ENCODE results near the gene MAPK10.

MAPK10 gene

DNA sequence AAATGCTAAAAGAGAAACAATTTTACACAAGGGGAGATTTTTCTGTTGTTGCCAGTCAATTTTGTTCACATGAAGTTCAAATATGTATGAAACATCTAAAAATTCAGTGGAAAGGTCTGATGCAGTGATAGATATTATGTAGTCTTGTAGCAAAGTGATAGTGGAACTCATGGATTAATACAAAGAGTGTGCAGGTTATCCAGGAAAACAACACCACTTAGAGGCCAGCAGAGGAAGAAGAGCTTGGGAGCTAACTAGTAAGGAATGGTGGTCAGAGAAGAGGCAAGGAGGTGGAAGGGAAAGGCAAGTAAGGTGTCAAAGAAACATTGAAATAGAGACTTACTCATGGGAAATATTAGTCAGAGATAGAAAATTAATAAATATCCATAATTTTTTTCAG lies 395.6 kb downstream of the MAPK10 start:
- no peak for DNase-seq

DNA sequence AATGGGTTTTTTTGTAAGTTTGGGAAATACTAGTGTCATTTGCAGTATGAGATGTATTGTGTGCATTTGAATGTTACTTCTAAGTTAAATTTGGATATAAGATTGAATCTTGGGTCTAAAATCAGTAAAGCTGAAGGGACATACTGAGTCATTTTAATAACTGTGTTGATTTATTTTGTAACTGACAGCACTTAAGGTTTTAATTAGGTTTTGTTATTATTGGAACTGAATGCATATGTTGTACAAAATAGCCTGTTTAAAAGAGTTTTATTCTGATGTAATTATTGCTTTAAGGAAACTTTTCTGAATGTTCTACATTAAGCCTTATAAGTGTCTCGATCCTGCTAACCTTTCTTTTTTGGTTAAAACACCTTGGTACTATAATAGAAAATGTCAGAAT lies 396.6 kb downstream of the MAPK10 start:
- DNase-seq = no peak

DNA sequence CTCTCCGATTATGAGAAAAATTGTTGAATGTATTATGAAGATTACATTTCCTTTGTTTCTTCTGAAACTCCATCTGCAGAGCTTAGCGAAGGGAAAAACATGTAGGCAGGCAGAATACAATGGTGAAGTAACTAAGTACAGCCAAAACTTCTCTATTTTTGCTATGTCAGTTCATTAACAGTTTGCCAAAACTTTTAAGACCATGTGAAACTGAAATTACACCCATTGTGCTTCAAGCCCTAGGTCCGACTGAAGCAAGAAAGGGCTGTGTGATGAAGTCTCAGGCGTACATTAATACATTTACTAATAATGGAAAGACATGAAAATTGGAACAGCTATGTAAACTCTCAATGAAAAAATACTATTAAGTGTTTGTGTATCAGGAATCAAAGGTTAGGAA lies 398.0 kb downstream of the MAPK10 start:
- no peak for DNase-seq

DNA sequence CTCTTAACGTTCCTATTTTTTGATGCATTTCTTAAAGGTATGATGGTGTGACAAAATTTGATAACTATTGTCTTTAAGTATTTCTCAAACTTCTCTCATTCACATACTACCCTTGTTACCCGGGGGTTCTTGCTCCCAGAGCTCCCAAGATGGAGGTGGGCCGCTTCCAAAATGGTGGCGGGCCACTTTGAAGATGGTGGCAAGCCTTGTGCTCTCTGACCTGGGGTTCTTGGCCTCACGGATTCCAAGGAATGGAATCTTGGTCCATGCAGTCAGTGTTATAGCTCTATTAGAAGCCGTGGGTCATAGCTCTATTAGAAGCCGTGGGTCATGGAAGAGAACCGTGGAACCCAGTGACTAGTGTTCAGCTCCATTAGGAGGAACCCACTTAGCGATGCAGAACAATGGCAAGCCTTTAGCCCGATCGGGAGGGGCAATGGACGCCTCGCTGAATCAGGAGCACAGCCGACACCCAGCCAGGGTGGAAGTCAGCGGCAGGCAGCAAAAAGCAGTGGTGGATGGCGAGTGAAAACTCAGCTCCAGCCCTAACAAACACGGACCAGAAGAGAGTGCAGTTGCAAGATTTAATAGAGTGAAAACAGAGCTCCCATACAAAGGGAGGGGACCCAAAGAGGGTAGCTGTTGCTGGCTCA lies 403.4 kb downstream of the MAPK10 start:
- no peak for DNase-seq

DNA sequence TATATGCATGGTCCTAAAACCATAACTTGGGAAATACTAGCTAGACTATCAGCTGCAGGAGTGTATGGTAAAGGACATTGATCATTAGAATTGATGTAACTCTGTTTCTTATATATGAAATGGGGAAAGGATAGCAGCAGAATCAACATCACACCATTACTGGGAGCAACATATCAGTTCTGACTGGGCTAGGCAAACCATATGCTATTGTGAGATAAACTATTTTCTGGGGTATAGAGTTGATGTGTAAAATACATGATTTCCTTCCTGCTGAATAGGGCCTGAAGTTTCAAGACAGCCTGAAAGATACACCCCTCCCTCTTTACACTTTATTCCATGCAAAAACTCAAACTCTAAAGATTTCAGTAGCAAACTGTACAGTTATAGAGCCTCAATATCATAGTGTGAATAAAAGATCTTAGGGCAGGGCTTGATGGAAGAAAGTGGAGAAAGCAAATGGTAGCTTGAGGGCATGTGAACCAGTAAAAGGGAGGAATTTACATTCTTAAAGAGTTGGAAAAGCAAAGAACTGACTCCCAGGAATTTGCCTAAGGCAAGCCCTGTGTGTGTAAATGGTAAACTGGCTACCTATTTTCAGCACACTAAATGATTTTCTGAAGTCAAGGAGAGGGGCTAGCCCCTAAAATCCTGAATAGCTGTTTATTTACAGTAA lies 404.1 kb downstream of the MAPK10 start:
- DNase-seq = no peak

DNA sequence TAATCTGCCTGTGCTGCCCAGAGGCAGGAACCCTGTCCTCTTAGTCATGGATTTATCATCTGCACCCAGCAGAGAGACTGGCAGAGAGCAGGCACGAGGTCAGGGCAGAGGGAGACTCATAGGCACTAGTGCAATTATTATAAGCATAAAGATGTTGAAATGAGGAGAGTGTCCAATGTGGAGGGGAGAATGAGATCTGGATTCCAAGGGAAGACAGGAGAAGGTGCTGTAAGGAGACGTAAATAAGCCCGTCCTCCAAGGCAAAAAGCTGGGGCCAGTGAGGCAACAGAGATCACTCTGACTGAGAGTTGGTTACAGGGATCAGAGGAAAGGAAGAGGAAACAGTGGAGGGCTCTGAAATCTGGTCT lies 406.2 kb downstream of the MAPK10 start:
- DNase-seq = no peak

DNA sequence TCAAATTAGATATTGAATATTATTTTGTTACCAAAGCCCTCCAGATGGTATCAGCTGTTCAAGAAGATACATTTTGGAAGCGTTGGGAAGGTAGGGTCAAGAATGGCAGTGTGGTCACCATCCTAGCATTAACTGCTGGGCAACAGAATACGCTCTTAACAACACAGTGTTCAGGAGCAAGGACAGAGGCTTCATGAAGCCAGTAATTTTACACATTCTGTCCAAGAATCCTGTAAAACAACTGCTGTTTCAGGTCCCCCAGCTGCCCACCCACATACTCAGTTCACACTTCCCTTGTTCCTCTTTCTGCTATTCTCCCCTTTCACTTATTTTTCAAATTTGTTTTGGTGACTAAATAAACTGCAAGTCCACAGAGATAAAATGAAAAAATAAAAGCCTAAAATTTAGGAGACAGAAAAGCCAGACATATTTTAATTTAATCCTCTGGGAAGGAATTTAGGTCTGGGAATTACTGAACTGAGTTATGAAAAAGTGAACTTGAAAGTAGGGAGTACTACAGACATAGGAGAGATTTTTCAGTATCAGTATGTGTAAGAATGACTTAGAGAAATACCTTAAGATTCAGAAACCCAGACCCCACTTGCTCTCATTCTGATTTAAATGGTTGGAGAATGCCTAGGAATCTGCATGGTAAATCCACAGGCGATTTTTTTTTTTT lies 406.7 kb downstream of the MAPK10 start:
- DNase-seq = no peak

DNA sequence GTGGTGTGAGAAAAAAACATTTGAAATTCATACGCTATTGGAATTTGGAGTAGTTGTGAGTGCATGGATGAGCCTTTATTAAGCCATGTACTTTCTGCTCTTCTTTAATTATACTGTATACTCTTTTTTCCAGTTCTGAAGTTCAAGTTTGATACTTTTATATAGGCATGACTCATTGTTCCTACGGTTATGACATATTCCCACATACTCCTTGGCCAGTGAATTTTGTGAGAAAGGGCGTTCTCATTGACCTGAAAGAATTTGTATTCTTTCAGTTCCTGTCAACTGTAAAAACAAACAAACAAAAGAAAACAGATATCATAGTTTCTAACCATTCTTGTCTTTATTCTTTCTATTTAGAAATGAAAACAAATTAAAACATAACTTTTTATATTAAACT lies 407.3 kb downstream of the MAPK10 start:
- no peak for DNase-seq

DNA sequence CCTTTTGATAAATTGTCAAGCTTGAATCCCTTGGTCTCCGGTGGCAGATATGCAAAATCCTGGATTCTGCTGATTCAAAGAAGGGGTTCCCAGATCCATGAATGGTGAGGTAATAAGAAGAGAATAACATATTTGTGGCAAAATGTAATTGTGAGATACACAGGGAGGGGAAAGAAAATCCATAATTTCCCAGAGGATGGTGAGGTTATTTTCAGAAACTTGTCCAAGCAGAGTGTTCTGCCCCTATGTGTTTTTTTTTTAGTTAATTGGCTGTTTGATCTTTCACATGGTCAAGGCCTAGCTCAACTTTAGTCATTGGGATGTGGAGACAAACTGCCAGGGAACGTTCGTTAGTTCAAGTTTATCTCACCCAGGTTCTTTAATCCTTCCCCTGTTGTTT lies 408.8 kb downstream of the MAPK10 start:
- no peak for DNase-seq

DNA sequence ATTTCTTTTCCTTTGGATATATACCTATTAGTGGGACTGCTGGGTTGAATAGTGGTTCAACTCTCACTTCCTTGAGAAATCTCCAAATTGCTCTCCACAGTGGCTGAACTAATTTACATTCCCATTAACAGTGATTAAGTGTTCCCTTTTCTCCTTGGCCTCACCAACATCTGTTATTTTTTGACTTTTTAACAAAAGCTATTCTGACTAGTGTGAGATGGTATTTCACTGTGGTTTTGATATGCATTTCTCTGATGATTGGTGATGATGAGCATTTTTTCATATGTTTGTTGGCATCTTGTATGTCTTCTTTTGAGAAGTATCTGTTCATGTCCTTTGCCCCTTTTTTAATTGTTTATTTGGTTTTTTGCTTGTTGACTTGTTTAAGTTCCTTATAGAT lies 413.0 kb downstream of the MAPK10 start:
- no peak for DNase-seq

DNA sequence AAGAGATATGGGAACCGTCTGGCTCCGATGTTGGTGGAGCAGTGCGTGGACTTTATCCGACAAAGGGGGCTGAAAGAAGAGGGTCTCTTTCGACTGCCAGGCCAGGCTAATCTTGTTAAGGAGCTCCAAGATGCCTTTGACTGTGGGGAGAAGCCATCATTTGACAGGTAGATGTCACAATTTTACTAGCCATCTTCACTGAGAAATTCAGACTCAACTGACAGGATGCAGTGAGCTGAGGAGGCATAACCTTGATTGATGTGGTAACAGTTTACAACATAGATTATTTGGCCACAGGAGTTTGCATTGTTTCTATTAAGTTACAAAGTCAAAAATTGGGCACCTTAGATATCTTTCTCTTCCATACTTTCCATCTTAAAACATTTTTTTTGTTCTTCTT lies 417.7 kb downstream of the MAPK10 start:
- DNase-seq = no peak

DNA sequence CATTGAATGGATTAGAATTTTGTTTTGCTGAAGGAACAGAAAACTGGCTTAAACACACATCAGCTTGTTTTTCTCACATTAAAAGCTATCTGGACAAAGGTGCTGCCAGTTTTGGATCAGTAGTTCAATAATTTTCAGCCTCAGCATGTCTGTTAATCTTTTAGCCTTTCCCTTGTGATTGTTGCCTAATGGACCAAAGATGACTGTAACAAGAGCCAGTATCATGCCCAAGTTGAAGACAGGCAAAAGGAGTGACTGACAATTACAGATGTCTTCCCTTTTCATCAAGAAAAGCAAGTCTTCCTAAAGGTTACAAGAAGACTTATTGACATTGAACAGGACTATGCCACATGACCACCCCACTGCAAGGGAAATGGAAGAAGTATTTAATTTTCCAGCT lies 419.7 kb downstream of the MAPK10 start:
- DNase-seq = no peak
